ENCODE results near the gene PHLDA3.

PHLDA3 gene

GRCh38 chr1:201443747-201444146 is 25.2 kb downstream of the PHLDA3 start:
- no peak for DNase-seq
- H3K9me3 ChIP-seq (replicated peaks; ENCODE audit: insufficient read depth, low read length) = no peaks in the 10 kb centered on the region
- no peaks in the 10 kb centered on the region for H3K27me3 ChIP-seq (replicated peaks; ENCODE audit: insufficient read depth, low read length)
- no peaks in the 10 kb centered on the region for H3F3A ChIP-seq (ENCODE audit: insufficient read depth, low read length)
- no peaks in the 10 kb centered on the region for H3K9me2 ChIP-seq (replicated peaks; ENCODE audit: insufficient read depth, low read length)
- no peaks in the 10 kb centered on the region for H3K36me3 ChIP-seq (replicated peaks; ENCODE audit: insufficient read depth, low read length)
- H3K4me2 ChIP-seq (ENCODE audit: low read depth, low read length) = no peak overlapping the region
- no peaks in the 10 kb centered on the region for H3K4me1 ChIP-seq (ENCODE audit: low read length)
- no peak for TF ChIP-seq EZH2phosphoT487 (IDR thresholded peaks at IDR 0.05; ENCODE audit: low read length)
- no peak for TF ChIP-seq EZH2 (optimal IDR thresholded peaks at IDR 0.05; ENCODE audit: low read depth, low read length)
- TF ChIP-seq CTCF (IDR thresholded peaks at IDR 0.05; ENCODE audit: low read length) = no peak
- H4K20me1 ChIP-seq (ENCODE audit: insufficient read depth, low read length) = no peaks in the 10 kb centered on the region
- H3K79me2 ChIP-seq (ENCODE audit: low read length) = no peaks in the 10 kb centered on the region
- H3K27ac ChIP-seq (ENCODE audit: low read length) = no peak overlapping the region
- no peak overlapping the region for H2AFZ ChIP-seq (ENCODE audit: low read length)
- H3K4me3 ChIP-seq (ENCODE audit: low read length) = no peak overlapping the region
- H3K9ac ChIP-seq (ENCODE audit: low read length) = no peak overlapping the region

- Histone ChIP-seq H3K9me3 (replicated peaks; ENCODE audit: insufficient read depth, low read length) (no peaks in the 10 kb centered on the region), H3K9ac (ENCODE audit: low read length) (no peak overlapping the region), H3K4me2 (ENCODE audit: low read depth, low read length) (no peak overlapping the region), H3K4me1 (ENCODE audit: low read length) (no peaks in the 10 kb centered on the region), H3K36me3 (replicated peaks; ENCODE audit: insufficient read depth, low read length) (no peaks in the 10 kb centered on the region), H3K27me3 (replicated peaks; ENCODE audit: insufficient read depth, low read length) (peaks cover 6% of the 10 kb centered on the region; the same call in 1 of the 2 replicates), H3F3A (ENCODE audit: insufficient read depth, low read length) (no peaks in the 10 kb centered on the region), H3K4me3 (ENCODE audit: low read length) (no peak overlapping the region), H4K20me1 (ENCODE audit: insufficient read depth, low read length) (no peaks in the 10 kb centered on the region), H3K27ac (ENCODE audit: low read length) (no peak overlapping the region), H2AFZ (ENCODE audit: low read length) (no peak overlapping the region), H3K79me2 (ENCODE audit: low read length) (no peaks in the 10 kb centered on the region), H3K9me2 (replicated peaks; ENCODE audit: insufficient read depth, low read length) (no peaks in the 10 kb centered on the region)
- DNase-seq = no peak
- TF ChIP-seq EZH2phosphoT487 (IDR thresholded peaks at IDR 0.05; ENCODE audit: low read length) (no peak), CTCF (IDR thresholded peaks at IDR 0.05; ENCODE audit: low read length) (no peak), EZH2 (optimal IDR thresholded peaks at IDR 0.05; ENCODE audit: low read depth, low read length) (no peak)
Measured at GRCh38 chr1:201436969-201437368, 32.0 kb downstream of the PHLDA3 start.

- no peak for DNase-seq
- Histone ChIP-seq H3K4me2 (ENCODE audit: low read depth, low read length) (no peak overlapping the region), H3K9me2 (replicated peaks; ENCODE audit: insufficient read depth, low read length) (no peaks in the 10 kb centered on the region), H3K36me3 (replicated peaks; ENCODE audit: insufficient read depth, low read length) (no peaks in the 10 kb centered on the region), H3K9me3 (replicated peaks; ENCODE audit: insufficient read depth, low read length) (no peaks in the 10 kb centered on the region), H2AFZ (ENCODE audit: low read length) (no peak overlapping the region), H4K20me1 (ENCODE audit: insufficient read depth, low read length) (no peaks in the 10 kb centered on the region), H3K27ac (ENCODE audit: low read length) (no peak overlapping the region), H3K4me1 (ENCODE audit: low read length) (no peaks in the 10 kb centered on the region), H3K79me2 (ENCODE audit: low read length) (no peaks in the 10 kb centered on the region), H3K4me3 (ENCODE audit: low read length) (no peak overlapping the region), H3F3A (ENCODE audit: insufficient read depth, low read length) (no peaks in the 10 kb centered on the region), H3K9ac (ENCODE audit: low read length) (no peak overlapping the region), H3K27me3 (replicated peaks; ENCODE audit: insufficient read depth, low read length) (peaks cover 6% of the 10 kb centered on the region; the same call in 1 of the 2 replicates)
- TF ChIP-seq EZH2phosphoT487 (IDR thresholded peaks at IDR 0.05; ENCODE audit: low read length) (no peak), EZH2 (optimal IDR thresholded peaks at IDR 0.05; ENCODE audit: low read depth, low read length) (no peak), CTCF (IDR thresholded peaks at IDR 0.05; ENCODE audit: low read length) (no peak)
Measured at GRCh38 chr1:201436393-201436792, 32.6 kb downstream of the PHLDA3 start.

All from MM.1S (cell line).